ENCODE data around the gene SLC9A8.

DNA sequence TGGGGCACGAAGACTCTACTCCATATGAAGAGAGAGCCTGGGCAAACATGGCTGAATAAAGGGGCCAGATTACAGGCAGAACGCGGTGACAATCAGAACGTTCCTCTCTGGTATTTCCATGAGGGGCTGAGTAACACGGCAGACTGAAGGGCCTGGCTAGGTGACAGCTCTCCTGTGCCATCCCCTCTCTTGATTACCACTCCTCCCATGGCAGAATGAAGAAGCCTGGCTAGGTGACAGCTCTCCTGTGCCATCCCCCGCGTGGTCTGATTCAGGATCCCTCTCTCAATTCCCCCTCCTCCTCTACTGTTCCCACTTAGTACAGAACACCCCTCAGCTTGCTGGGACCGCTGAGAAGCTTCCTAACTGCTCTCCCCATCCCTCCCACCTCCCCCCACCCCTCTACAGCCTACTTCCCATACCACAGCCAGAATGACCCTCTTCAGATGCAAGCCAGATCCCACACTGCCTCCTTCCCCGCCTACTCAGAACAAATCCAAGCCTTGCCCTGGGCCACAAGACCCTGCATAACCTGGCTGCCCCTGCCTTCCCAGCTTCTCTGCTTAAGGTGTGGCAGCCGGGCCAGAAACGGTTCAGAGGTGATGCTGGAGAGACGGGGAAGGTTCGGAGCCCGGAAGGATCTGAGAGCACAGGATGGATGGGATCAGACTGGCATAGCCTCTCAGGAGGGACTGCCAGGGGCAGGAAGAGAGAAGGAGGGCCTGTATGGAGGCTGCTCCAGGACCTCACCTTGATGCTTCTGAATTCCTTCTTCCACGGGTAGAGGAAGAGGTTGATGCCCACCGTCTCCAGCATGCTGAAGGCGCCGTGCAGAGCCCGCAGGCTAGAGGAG, 95.0 kb downstream of the SLC9A8 start:
- TF ChIP-seq, protein P1, sequence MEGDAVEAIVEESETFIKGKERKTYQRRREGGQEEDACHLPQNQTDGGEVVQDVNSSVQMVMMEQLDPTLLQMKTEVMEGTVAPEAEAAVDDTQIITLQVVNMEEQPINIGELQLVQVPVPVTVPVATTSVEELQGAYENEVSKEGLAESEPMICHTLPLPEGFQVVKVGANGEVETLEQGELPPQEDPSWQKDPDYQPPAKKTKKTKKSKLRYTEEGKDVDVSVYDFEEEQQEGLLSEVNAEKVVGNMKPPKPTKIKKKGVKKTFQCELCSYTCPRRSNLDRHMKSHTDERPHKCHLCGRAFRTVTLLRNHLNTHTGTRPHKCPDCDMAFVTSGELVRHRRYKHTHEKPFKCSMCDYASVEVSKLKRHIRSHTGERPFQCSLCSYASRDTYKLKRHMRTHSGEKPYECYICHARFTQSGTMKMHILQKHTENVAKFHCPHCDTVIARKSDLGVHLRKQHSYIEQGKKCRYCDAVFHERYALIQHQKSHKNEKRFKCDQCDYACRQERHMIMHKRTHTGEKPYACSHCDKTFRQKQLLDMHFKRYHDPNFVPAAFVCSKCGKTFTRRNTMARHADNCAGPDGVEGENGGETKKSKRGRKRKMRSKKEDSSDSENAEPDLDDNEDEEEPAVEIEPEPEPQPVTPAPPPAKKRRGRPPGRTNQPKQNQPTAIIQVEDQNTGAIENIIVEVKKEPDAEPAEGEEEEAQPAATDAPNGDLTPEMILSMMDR (IDR thresholded peaks at IDR 0.05; ENCODE audit: poor library complexity, severe bottlenecking), result no peak
- TF ChIP-seq SMC3 (conservative IDR thresholded peaks at IDR 0.05; ENCODE audit: poor library complexity), result no peak
- no peak for TF ChIP-seq EZH2 (IDR thresholded peaks at IDR 0.05; ENCODE audit: borderline replicate concordance, insufficient read depth, low read length, poor library complexity, severe bottlenecking)
- no peak for TF ChIP-seq EP300 (conservative IDR thresholded peaks at IDR 0.05; ENCODE audit: poor library complexity, severe bottlenecking)

Measured in neural cell (in vitro differentiated cells).